Neural crest cell (in vitro differentiated cells): Measurements from ENCODE around the gene ARHGEF6. TPM values are rescaled to one million over a fixed set of nuclear protein-coding genes. Genes with fewer than 3 reads are reported as not detected.
"Not testable (repeated sequence)": the region's sequence is repeated elsewhere in the genome, so short reads cannot be mapped to it uniquely, and the experiment has no call there.

Source experiments
- DNase-seq: peaks from one replicate; pipeline ENCODE4 v3.0.0; 2021; ENCODE audit warnings: low read depth, mixed read lengths, low spot score
- H3K27ac Mint-ChIP-seq: one replicate; pipeline ENCODE4 v1.8.0; 2021; ENCODE audit warnings: mild to moderate bottlenecking, mixed read lengths; ENCODE audit not compliant: unreplicated experiment
- H3K27me3 Mint-ChIP-seq: 2 replicates; pipeline ENCODE4 v1.8.0; 2021; ENCODE audit warnings: low read depth, mild to moderate bottlenecking, mixed read lengths
- H3K36me3 Mint-ChIP-seq: 2 replicates; pipeline ENCODE4 v1.8.0; 2021; ENCODE audit warnings: low read depth, mild to moderate bottlenecking, mixed read lengths
- H3K4me1 Mint-ChIP-seq: 2 replicates; pipeline ENCODE4 v1.8.0; 2021; ENCODE audit warnings: mixed read lengths
- H3K4me3 Mint-ChIP-seq: one replicate; pipeline ENCODE4 v1.8.0; 2021; ENCODE audit warnings: mild to moderate bottlenecking, mixed read lengths
- H3K9me3 Mint-ChIP-seq: 2 replicates; pipeline ENCODE4 v1.8.0; 2021; ENCODE audit warnings: mixed read lengths
- CTCF ChIP-seq: fragments of 200-600 bp; sonication (generic); conservative IDR thresholded peaks from 2 replicates; pipeline ENCODE4 v1.5.0; 2021; ENCODE audit warnings: antibody characterized with exemption, mild to moderate bottlenecking
- total RNA-seq: library from RNA; stranded (reverse); gene quantifications from 2 replicates; pipeline ENCODE4 v1.2.1, GENCODE V29; 2021

The ARHGEF6 gene
- total RNA-seq, 1 donor from 2014 or later, result 2.7 TPM

- TF ChIP-seq CTCF, result no peak
- H3K4me1 Mint-ChIP-seq, result no peaks in the 10 kb centered on the region
- no peak overlapping the region for H3K4me3 Mint-ChIP-seq
- no peaks in the 10 kb centered on the region for H3K36me3 Mint-ChIP-seq
- H3K9me3 Mint-ChIP-seq, result peaks cover 6% of the 10 kb centered on the region
- DNase-seq, result no peak
- no peaks in the 10 kb centered on the region for H3K27me3 Mint-ChIP-seq
- H3K27ac Mint-ChIP-seq, result no peak overlapping the region
These were observed 7.1 kb downstream of the ARHGEF6 start for GRCh38 chrX:136773648-136774047.

GRCh38 chrX:136771869-136772268 is 8.9 kb downstream of the ARHGEF6 start:
- H3K4me1 Mint-ChIP-seq, H3K36me3 Mint-ChIP-seq, H3K4me3 Mint-ChIP-seq, H3K27me3 Mint-ChIP-seq, H3K27ac Mint-ChIP-seq, H3K9me3 Mint-ChIP-seq, DNase-seq: not testable (repeated sequence)

GRCh38 chrX:136768469-136769084 is 12.2 kb downstream of the ARHGEF6 start:
- no peak for DNase-seq
- TF ChIP-seq CTCF, result no peak
- H3K27me3 Mint-ChIP-seq, result no peaks in the 10 kb centered on the region
- peaks cover 7% of the 10 kb centered on the region for H3K4me1 Mint-ChIP-seq
- H3K36me3 Mint-ChIP-seq, result no peaks in the 10 kb centered on the region
- H3K4me3 Mint-ChIP-seq, result peak overlapping the region; percentile 80
- peaks cover 7% of the 10 kb centered on the region for H3K9me3 Mint-ChIP-seq
- no peak overlapping the region for H3K27ac Mint-ChIP-seq

- H3K4me1 Mint-ChIP-seq, result peaks cover 7% of the 10 kb centered on the region
- H3K27me3 Mint-ChIP-seq, result no peaks in the 10 kb centered on the region
- peak overlapping the region; percentile 80 for H3K4me3 Mint-ChIP-seq
- peak; percentile 46 for TF ChIP-seq CTCF
- H3K9me3 Mint-ChIP-seq, result peaks cover 7% of the 10 kb centered on the region
- peak; percentile 37 for DNase-seq
- H3K27ac Mint-ChIP-seq, result no peak overlapping the region
- no peaks in the 10 kb centered on the region for H3K36me3 Mint-ChIP-seq
These were observed 13.4 kb downstream of the ARHGEF6 start for GRCh38 chrX:136767104-136767941.

GRCh38 chrX:136766785-136767103 is 14.0 kb downstream of the ARHGEF6 start:
- H3K9me3 Mint-ChIP-seq, result peaks cover 4% of the 10 kb centered on the region
- peak overlapping the region; percentile 81 for H3K4me3 Mint-ChIP-seq
- H3K4me1 Mint-ChIP-seq, result peaks cover 7% of the 10 kb centered on the region
- TF ChIP-seq CTCF, result no peak
- H3K27ac Mint-ChIP-seq, result no peak overlapping the region
- no peaks in the 10 kb centered on the region for H3K36me3 Mint-ChIP-seq
- no peaks in the 10 kb centered on the region for H3K27me3 Mint-ChIP-seq
- no peak for DNase-seq

- DNase-seq, result no peak
- Mint-ChIP-seq H3K27ac (no peak overlapping the region), H3K4me3 (peak overlapping the region; percentile 81), H3K4me1 (peaks cover 7% of the 10 kb centered on the region), H3K36me3 (no peaks in the 10 kb centered on the region), H3K27me3 (no peaks in the 10 kb centered on the region), H3K9me3 (peaks cover 3% of the 10 kb centered on the region)
- TF ChIP-seq CTCF, result no peak
These were observed 14.8 kb downstream of the ARHGEF6 start for GRCh38 chrX:136765821-136766356.
